ENCODE data around the gene FNTB.

DNA sequence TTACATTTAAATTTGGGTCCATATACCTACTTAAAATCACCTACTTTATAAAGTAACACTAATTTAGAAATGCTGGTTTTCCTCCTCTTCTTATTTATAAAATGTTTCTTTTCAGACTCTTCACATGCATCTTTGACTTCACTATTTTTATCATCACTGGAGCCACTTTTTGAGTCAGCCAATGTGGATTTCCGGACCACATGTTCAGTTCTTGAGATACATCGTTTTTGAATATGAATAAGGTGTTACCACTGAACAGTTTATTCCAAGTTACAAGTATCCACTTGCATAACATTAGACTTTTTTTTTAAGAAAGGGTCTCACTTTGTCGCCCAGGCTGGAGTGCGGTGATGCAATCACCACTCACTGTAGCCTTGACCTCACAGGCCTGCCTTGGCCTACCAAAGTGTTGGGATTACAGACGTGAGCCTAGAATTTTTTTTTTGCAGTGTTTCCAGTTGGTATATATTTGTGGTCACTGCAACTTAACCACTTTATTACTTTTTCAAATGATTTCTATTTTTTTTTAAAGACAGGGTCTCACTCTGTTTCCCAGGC lies 5.7 kb downstream of the FNTB start:
- TF ChIP-seq EZH2 (IDR thresholded peaks at IDR 0.05; ENCODE audit: borderline replicate concordance, low read length), result no peak
- TF ChIP-seq, protein P1, sequence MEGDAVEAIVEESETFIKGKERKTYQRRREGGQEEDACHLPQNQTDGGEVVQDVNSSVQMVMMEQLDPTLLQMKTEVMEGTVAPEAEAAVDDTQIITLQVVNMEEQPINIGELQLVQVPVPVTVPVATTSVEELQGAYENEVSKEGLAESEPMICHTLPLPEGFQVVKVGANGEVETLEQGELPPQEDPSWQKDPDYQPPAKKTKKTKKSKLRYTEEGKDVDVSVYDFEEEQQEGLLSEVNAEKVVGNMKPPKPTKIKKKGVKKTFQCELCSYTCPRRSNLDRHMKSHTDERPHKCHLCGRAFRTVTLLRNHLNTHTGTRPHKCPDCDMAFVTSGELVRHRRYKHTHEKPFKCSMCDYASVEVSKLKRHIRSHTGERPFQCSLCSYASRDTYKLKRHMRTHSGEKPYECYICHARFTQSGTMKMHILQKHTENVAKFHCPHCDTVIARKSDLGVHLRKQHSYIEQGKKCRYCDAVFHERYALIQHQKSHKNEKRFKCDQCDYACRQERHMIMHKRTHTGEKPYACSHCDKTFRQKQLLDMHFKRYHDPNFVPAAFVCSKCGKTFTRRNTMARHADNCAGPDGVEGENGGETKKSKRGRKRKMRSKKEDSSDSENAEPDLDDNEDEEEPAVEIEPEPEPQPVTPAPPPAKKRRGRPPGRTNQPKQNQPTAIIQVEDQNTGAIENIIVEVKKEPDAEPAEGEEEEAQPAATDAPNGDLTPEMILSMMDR (conservative IDR thresholded peaks at IDR 0.05 in 1 of 2, IDR thresholded peaks at IDR 0.05 in 1 of 2; ENCODE audit: extremely low read depth in 1 of 2, insufficient read depth in 1 of 2, low read depth in 1 of 2, low read length in 2 of 2), result no peak

Measured in mammary epithelial cell (primary cell).